ENCODE measurements around the gene C15orf39. TPM values are rescaled to one million over a fixed set of nuclear protein-coding genes. Genes with fewer than 3 reads are reported as not detected.
"Not testable (repeated sequence)": the region's sequence is repeated elsewhere in the genome, so short reads cannot be mapped to it uniquely, and the experiment has no call there.

C15orf39 gene
- polyA plus RNA-seq, 1 donor from 2014 or later = not detected

DNA sequence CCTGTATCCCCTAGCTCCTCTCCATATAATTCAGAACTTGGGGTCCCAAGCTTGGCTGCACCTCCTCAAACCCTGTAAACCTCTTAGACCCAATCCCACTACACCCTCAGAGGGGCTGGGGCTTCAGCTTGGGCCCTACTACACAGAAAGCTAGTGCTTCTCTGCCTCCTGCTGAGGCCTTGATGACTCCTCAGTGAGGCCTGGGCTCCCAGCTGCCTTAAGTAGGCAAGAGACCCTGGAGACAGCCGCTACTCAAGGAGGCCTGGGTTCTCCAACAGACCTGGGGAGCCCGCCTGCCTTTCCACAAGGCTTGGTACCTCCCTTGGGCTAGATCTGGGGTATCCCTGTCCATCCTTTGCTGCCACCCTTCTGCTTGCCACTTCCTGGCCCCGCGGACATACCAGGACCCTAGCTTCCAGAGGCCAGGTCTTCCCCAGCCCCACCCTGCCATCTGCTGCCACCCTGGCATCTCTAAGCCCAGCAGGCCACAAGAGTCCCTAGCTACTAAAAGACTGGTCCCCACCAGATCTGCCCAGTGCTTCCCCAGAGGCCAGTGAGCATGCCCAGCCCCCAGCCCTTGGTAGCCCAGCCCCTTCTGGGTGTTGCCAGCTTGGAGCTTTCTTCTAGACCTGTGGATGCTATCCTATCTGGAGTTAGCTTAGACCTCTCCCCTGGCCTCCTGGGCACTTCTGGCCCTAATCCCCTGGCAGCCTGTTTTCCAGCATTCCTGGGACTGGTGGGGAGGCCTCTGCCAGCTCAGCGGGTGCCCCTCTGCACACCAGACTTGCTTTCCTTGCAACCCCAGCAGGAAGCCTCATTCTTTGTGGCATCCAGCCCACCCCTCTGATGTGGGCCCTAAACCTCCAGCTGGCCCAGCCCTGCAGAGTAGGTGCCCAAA, 13.7 kb downstream of the C15orf39 start:
- no peaks in the 10 kb centered on the region for H3K27me3 ChIP-seq (ENCODE audit: insufficient read depth, low read depth, low read length)
- H3K27ac ChIP-seq (ENCODE audit: low read length) = no peak overlapping the region
- H2AFZ ChIP-seq (ENCODE audit: low read depth, low read length) = no peak overlapping the region
- no peaks in the 10 kb centered on the region for H3K36me3 ChIP-seq (ENCODE audit: insufficient read depth, low read length)
- no peaks in the 10 kb centered on the region for H3K9me3 ChIP-seq (ENCODE audit: low read length)
- no peak overlapping the region for H3K9ac ChIP-seq (ENCODE audit: low read length)
- TF ChIP-seq EZH2 (IDR thresholded peaks at IDR 0.05; ENCODE audit: borderline replicate concordance, insufficient read depth, low read length, poor library complexity, severe bottlenecking) = no peak
- no peak for TF ChIP-seq SMC3 (conservative IDR thresholded peaks at IDR 0.05; ENCODE audit: poor library complexity)
- TF ChIP-seq RAD21 (conservative IDR thresholded peaks at IDR 0.05) = no peak
- TF ChIP-seq POLR2AphosphoS5 (IDR thresholded peaks at IDR 0.05) = no peak
- no peak for TF ChIP-seq EP300 (conservative IDR thresholded peaks at IDR 0.05; ENCODE audit: poor library complexity, severe bottlenecking)
- TF ChIP-seq, protein P1, sequence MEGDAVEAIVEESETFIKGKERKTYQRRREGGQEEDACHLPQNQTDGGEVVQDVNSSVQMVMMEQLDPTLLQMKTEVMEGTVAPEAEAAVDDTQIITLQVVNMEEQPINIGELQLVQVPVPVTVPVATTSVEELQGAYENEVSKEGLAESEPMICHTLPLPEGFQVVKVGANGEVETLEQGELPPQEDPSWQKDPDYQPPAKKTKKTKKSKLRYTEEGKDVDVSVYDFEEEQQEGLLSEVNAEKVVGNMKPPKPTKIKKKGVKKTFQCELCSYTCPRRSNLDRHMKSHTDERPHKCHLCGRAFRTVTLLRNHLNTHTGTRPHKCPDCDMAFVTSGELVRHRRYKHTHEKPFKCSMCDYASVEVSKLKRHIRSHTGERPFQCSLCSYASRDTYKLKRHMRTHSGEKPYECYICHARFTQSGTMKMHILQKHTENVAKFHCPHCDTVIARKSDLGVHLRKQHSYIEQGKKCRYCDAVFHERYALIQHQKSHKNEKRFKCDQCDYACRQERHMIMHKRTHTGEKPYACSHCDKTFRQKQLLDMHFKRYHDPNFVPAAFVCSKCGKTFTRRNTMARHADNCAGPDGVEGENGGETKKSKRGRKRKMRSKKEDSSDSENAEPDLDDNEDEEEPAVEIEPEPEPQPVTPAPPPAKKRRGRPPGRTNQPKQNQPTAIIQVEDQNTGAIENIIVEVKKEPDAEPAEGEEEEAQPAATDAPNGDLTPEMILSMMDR (IDR thresholded peaks at IDR 0.05; ENCODE audit: poor library complexity, severe bottlenecking) = no peak
- TF ChIP-seq, protein P2, sequence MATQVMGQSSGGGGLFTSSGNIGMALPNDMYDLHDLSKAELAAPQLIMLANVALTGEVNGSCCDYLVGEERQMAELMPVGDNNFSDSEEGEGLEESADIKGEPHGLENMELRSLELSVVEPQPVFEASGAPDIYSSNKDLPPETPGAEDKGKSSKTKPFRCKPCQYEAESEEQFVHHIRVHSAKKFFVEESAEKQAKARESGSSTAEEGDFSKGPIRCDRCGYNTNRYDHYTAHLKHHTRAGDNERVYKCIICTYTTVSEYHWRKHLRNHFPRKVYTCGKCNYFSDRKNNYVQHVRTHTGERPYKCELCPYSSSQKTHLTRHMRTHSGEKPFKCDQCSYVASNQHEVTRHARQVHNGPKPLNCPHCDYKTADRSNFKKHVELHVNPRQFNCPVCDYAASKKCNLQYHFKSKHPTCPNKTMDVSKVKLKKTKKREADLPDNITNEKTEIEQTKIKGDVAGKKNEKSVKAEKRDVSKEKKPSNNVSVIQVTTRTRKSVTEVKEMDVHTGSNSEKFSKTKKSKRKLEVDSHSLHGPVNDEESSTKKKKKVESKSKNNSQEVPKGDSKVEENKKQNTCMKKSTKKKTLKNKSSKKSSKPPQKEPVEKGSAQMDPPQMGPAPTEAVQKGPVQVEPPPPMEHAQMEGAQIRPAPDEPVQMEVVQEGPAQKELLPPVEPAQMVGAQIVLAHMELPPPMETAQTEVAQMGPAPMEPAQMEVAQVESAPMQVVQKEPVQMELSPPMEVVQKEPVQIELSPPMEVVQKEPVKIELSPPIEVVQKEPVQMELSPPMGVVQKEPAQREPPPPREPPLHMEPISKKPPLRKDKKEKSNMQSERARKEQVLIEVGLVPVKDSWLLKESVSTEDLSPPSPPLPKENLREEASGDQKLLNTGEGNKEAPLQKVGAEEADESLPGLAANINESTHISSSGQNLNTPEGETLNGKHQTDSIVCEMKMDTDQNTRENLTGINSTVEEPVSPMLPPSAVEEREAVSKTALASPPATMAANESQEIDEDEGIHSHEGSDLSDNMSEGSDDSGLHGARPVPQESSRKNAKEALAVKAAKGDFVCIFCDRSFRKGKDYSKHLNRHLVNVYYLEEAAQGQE (IDR thresholded peaks at IDR 0.05; ENCODE audit: borderline replicate concordance) = no peak
- no peak for TF ChIP-seq MXI1 (conservative IDR thresholded peaks at IDR 0.05; ENCODE audit: poor library complexity, severe bottlenecking)
- no peak for TF ChIP-seq TAF1 (IDR thresholded peaks at IDR 0.05; ENCODE audit: low read depth)
- H3F3A ChIP-seq (ENCODE audit: insufficient read depth, low read length, poor library complexity, severe bottlenecking) = no peaks in the 10 kb centered on the region
- no peaks in the 10 kb centered on the region for H4K20me1 ChIP-seq (ENCODE audit: insufficient read depth)
- H3K4me2 ChIP-seq (ENCODE audit: low read length) = no peak overlapping the region
- no peak overlapping the region for H3K4me3 ChIP-seq (ENCODE audit: low read length)
- H3K9me2 ChIP-seq (ENCODE audit: insufficient read depth, low read length) = no peaks in the 10 kb centered on the region
- no peaks in the 10 kb centered on the region for H3K79me2 ChIP-seq (replicated peaks; ENCODE audit: insufficient read depth, low read length)

DNA sequence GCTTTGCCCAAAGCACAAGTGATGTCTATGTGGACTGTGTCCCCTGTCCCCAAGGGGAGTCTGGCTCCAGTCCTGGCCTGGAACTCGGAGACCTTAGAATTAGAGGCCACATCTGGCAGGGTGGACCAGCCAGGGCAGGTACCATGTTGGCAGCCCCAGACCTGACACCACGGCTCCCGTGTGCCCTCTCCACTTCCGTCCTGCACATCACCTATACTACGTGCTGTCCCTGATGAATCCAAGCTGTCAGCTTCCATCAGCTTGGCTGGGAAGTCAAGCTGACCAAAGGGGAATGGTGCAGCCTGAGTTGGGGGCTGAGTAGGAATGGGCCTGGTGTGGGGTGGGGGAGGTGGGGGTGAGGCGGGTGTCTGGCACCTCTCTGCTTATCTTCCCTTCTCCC, 15.3 kb downstream of the C15orf39 start:
- Histone ChIP-seq H3F3A (ENCODE audit: insufficient read depth, low read length, poor library complexity, severe bottlenecking) (no peaks in the 10 kb centered on the region), H3K4me3 (ENCODE audit: low read length) (no peak overlapping the region), H4K20me1 (ENCODE audit: insufficient read depth) (no peaks in the 10 kb centered on the region), H3K79me2 (replicated peaks; ENCODE audit: insufficient read depth, low read length) (no peaks in the 10 kb centered on the region), H3K9me2 (ENCODE audit: insufficient read depth, low read length) (no peaks in the 10 kb centered on the region), H3K4me2 (ENCODE audit: low read length) (no peak overlapping the region), H3K27ac (ENCODE audit: low read length) (no peak overlapping the region), H2AFZ (ENCODE audit: low read depth, low read length) (no peak overlapping the region), H3K27me3 (ENCODE audit: insufficient read depth, low read depth, low read length) (no peaks in the 10 kb centered on the region), H3K9me3 (ENCODE audit: low read length) (no peaks in the 10 kb centered on the region), H3K9ac (ENCODE audit: low read length) (no peak overlapping the region), H3K36me3 (ENCODE audit: insufficient read depth, low read length) (no peaks in the 10 kb centered on the region)
- TF ChIP-seq, protein P1 (IDR thresholded peaks at IDR 0.05; ENCODE audit: poor library complexity, severe bottlenecking) = no peak
- TF ChIP-seq RAD21 (conservative IDR thresholded peaks at IDR 0.05) (no peak), SMC3 (conservative IDR thresholded peaks at IDR 0.05; ENCODE audit: poor library complexity) (no peak), MXI1 (conservative IDR thresholded peaks at IDR 0.05; ENCODE audit: poor library complexity, severe bottlenecking) (no peak), POLR2AphosphoS5 (IDR thresholded peaks at IDR 0.05) (no peak)
- TF ChIP-seq, protein P2 (IDR thresholded peaks at IDR 0.05; ENCODE audit: borderline replicate concordance) = no peak

DNA sequence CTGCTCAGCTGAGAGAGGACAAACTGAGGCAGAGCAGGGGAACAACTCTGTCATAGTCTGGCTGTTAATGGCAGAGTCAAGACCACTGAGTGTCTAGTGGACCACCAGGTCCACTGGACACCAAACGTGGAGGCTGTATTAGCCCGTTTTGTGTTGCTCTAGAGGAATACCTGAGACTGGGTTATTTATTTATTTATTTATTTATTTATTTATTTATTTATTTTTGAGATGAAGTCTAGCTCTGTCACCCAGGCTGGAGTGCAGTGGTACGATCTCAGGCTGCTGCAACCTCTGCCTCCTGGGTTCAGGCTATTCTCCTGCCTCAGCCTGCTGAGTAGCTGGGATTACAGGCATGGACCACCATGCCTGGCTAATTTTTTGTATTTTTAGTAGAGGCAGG, 15.9 kb downstream of the C15orf39 start:
- not testable (repeated sequence) for H3K4me3 ChIP-seq (ENCODE audit: low read length)

More for the DNA sequence above, 15.9 kb downstream of the C15orf39 start:
- not testable (repeated sequence) for H3K9me3 ChIP-seq (ENCODE audit: low read length); H3F3A ChIP-seq (ENCODE audit: insufficient read depth, low read length, poor library complexity, severe bottlenecking); H3K27me3 ChIP-seq (ENCODE audit: insufficient read depth, low read depth, low read length); H4K20me1 ChIP-seq (ENCODE audit: insufficient read depth); H3K9me2 ChIP-seq (ENCODE audit: insufficient read depth, low read length); H3K9ac ChIP-seq (ENCODE audit: low read length); H2AFZ ChIP-seq (ENCODE audit: low read depth, low read length); H3K27ac ChIP-seq (ENCODE audit: low read length); H3K79me2 ChIP-seq (replicated peaks; ENCODE audit: insufficient read depth, low read length); H3K36me3 ChIP-seq (ENCODE audit: insufficient read depth, low read length); H3K4me2 ChIP-seq (ENCODE audit: low read length)

All from neural cell (in vitro differentiated cells).